ENCODE data around the gene PKD1L1. TPM values are rescaled to one million over a fixed set of nuclear protein-coding genes. Genes with fewer than 3 reads are reported as not detected.

Gene PKD1L1
- total RNA-seq, 2 donors from 2014 or later = 0.05 to 0.14 TPM

DNA sequence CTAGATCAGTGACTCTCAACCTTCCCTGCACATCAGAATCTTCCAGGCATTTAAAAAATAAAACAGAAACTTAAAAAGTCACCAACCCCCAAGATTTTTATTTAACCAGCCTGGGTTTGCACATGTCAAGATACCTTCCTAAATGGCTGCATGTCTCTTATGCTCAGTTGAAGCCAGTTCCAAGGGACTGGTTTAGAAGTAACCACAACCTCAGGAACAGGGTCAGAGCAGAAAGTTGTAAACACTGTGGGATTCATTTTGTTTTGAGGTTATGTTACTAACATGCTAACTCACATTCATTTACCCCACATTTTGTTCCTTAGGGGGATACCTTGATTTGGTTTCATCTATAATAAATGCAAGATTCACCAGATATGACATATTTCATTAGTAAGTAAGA, 72.9 kb downstream of the PKD1L1 start:
- Mint-ChIP-seq H3K27ac (no peak overlapping the region), H3K36me3 (no peaks in the 10 kb centered on the region), H3K9me3 (no peaks in the 10 kb centered on the region)
- DNase-seq (ENCODE audit: low spot score in 2 of 2) (no peak), ATAC-seq (no peak)

DNA sequence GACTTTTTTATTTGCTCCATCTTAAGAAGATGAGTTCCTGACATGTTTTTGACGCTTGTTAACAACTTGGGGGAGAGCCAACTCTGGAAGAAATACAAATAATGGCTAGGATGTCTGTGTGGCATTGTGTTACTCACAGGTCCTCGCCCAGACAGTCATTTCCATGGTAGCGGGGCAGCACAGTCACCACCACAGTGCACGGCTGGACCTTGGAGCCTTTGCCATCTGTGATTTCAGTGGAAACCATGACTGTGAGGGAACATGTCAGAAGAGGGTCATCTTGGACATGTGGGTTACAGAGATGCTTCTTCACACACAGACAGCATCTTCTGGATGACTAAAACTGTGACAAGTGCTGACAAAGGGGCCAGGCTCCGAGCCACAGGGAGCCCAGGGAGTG, 74.5 kb downstream of the PKD1L1 start:
- Mint-ChIP-seq H3K36me3 (no peaks in the 10 kb centered on the region), H3K9me3 (no peaks in the 10 kb centered on the region), H3K27ac (no peak overlapping the region)
- DNase-seq (ENCODE audit: low spot score in 2 of 2) (no peak), ATAC-seq (peak; percentile 60 to 74)

DNA sequence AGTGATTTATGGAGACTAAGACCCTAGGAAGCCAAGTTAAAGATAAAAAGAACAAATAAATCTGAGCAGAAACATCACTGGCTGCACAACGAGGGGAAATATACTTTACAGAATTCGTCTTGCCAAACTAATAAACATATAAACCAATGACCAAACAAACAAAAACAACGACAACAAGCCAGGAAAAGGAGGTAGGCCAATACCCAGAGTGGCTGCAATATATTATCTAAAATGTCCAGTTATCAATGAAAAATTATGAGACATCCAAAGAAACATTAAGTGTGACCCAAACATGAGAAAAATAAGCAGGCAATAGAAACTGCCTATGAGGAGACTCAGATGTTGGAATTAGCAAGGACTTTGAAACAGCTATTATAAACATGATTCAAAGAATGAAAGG, 81.0 kb downstream of the PKD1L1 start:
- no peak for DNase-seq (ENCODE audit: low spot score in 2 of 2)
- Mint-ChIP-seq H3K27ac (no peak overlapping the region), H3K9me3 (no peaks in the 10 kb centered on the region), H3K36me3 (no peaks in the 10 kb centered on the region)
- no peak for ATAC-seq

DNA sequence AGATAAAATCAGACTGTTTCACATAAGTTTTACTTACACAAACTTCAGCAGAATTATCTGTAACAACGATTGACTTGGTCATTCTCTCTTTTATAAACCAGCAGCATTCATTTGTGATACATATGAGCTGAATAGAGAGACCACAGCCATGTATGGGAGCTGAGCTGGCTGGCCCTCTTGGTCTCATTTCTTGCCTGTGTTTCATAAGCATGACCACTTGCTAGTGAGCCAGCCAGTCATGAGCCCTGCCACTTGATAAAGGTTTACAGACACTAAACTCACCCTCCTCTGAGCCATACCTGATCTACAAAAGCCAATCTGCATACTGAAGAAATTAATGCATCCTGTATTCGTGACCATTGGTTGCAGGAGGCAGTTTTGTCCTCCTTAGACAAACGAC, 82.1 kb downstream of the PKD1L1 start:
- no peak for DNase-seq (ENCODE audit: low spot score in 2 of 2)
- no peak for ATAC-seq
- Mint-ChIP-seq H3K9me3 (no peaks in the 10 kb centered on the region), H3K27ac (no peak overlapping the region), H3K36me3 (no peaks in the 10 kb centered on the region)

DNA sequence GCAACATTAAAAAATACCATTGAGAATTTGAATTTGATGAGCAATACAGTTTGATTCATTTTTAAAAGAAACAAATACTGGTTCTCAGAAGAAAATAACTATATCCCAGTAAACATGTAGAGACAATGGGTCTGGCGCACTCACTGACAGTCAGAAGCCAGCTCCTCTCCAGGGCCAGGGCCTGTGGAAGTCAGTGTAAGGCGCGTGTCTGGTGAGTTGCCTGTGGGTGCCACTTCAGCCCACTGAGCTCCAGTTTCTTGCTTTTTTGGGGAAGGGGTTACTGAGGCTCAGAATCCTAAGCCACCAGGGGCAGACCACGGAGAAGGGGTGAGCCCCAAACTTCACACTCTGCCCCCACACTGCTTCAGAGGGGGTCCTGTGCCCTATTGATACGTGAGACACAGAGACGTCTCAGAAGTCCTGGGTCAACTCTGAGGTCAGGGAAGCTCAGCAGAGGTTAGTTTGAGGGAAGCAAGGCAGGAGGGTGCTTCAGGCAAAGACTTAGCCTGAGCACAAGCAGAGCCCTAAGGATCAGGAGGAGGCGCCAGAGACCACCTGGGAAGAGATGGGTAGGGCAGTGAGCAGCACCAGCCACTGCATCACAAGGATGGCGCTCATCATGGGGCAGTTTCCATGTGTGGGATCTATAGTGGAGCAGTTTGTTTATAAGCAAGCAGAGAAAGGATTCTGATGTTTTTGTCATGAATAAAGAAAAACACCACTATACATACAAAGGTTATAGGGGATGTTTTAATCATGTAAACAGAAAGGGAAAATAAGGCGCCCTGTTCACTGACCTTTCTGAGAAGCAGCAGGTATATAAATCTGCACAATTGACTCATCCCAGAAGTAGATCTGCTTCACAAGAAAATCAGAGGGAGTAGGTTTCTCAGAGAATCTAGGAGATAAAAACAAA, 95.7 kb downstream of the PKD1L1 start:
- DNase-seq (ENCODE audit: low spot score in 2 of 2) (no peak), ATAC-seq (peak in 1 of 2 donors; percentile 49)
- Mint-ChIP-seq H3K9me3 (no peaks in the 10 kb centered on the region), H3K36me3 (no peaks in the 10 kb centered on the region), H3K27ac (no peak overlapping the region)

DNA sequence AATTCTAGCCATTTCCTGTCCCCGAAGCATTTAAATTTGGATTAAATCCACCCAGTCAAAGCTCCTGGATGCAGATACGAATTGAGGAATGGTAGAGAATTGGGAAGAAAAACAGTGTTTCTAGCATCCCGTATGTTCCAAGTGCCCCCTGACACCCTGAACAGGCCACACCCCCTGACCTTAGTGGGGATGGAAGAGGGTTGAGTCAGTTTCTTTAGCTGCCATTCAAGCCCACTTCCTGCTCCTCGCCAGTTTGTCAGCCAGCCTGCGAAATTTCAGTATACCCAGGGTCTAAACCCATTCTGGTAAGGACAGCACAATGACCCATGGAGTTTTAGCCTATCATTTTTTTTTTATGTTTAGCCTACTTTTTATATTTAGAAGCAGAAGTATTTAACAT, 101.1 kb downstream of the PKD1L1 start:
- DNase-seq (ENCODE audit: low spot score in 2 of 2) (no peak), ATAC-seq (no peak)
- H3K36me3 Mint-ChIP-seq = no peaks in the 10 kb centered on the region
- no peaks in the 10 kb centered on the region for H3K9me3 Mint-ChIP-seq
- H3K27ac Mint-ChIP-seq = no peak overlapping the region

DNA sequence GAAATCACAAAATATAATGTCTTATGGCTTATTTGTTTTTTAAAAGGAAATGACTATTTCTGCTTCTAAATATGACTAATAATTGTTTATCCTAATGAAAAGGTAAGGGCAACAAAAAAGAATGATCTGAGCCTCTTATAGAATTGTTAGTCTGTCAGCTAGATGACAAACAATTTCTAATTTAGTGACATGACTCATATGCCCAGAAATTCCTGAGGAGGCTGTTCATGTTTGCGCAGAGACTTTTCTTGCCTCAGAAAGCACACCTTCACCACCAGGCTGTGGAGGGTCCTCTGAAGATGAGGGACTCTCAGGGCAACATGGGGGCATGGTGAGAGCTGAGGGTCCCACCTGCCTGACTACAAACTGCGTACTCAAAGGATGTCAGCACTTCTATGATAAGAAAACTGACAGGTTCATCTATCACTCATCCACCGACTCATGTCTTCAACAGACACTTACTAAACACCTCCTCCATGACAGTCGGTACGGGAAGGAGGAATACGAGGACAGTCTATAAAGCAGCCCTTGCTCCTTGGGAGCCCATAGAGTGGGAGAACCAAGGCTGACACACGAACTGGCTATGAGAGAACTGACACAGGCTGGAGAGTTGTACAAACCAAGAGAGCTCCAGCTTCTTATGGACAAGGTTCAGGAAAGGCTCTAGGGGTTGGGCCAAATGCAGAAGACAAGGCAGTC, 102.0 kb downstream of the PKD1L1 start:
- no peak for ATAC-seq
- Mint-ChIP-seq H3K27ac (no peak overlapping the region), H3K9me3 (no peaks in the 10 kb centered on the region), H3K36me3 (no peaks in the 10 kb centered on the region)
- DNase-seq (ENCODE audit: low spot score in 2 of 2) = no peak

DNA sequence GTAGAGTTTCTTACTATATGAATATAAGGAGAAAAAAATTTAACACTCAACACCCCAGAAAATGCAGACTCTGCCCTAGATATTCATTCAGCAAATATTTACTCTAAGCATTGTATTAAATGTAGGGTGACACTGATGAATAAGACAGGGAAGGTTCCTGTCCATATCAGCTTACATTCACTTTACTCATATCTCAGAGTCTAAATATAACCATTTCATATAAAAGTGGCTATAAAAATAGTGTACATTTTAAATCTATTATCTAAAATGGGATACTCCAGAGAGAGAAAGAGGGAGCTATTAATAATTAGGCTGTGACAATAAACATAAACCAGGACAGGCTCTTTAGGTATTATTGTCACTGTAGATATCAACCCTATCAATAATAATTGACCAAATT, 104.0 kb downstream of the PKD1L1 start:
- ATAC-seq (no peak), DNase-seq (ENCODE audit: low spot score in 2 of 2) (no peak)
- H3K36me3 Mint-ChIP-seq = no peaks in the 10 kb centered on the region
- H3K27ac Mint-ChIP-seq = no peak overlapping the region
- no peaks in the 10 kb centered on the region for H3K9me3 Mint-ChIP-seq

DNA sequence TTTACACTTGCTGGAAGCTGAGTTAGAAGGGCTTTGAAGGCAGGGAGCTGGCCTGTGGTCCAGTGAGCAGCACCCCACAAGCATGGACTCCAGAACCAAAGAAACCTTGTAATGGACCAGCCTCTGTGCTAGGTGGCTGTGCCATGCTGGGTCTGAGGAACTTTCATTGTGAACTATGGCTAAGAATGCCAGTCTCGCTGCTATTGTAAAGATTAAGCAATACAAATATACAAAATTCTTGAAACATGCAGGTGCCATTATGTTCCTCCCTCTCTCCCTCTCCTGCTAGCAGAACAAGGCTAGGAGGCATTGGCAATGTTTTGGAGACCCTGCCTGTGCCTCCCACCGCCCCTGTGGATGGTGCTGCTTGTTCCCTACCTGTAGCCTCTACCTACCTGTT, 105.0 kb downstream of the PKD1L1 start:
- no peaks in the 10 kb centered on the region for H3K9me3 Mint-ChIP-seq
- ATAC-seq = no peak
- H3K36me3 Mint-ChIP-seq = no peaks in the 10 kb centered on the region
- no peak for DNase-seq (ENCODE audit: low spot score in 2 of 2)
- no peak overlapping the region for H3K27ac Mint-ChIP-seq

DNA sequence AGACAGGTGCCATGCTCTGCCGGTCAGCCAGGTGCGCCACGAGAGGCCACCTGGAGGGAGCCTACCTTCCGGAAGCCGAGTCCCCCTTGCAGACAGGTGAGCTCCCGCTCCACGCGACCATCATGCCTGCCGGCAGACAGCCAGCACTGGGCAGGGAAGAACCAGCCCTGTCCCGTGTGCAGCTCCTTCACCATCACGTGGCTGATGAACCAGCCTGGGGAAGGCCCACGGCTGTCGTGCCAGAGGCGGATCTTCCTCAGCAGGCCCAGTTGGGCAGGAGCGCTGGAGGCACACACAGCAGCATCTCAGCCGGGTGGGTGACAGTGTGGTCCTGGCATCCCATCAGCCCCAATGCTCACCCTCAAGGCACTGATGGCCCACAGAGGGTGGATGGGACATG, 108.9 kb downstream of the PKD1L1 start:
- DNase-seq (ENCODE audit: low spot score in 2 of 2) = no peak
- no peak for ATAC-seq
- no peaks in the 10 kb centered on the region for H3K36me3 Mint-ChIP-seq
- no peaks in the 10 kb centered on the region for H3K9me3 Mint-ChIP-seq
- no peak overlapping the region for H3K27ac Mint-ChIP-seq

DNA sequence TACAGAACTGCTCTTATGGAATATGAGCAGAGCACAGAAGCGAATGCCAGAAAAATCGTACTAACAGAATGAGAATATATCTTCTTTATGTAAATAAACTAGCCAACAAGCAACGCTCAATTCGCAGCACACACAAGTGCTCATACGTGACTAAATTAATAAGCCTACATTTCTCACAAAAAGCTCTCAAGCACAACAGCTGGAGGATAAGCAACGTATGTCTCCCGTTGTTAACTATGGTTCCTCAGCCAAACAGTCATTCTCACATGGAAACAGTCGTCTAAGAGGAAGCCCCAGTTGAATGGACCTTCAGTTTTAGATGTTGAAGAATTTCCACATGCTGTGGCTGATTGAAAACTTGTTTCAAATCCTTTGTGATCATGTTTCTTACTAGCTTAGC, 110.4 kb downstream of the PKD1L1 start:
- Mint-ChIP-seq H3K9me3 (no peaks in the 10 kb centered on the region), H3K27ac (no peak overlapping the region), H3K36me3 (no peaks in the 10 kb centered on the region)
- ATAC-seq = no peak
- no peak for DNase-seq (ENCODE audit: low spot score in 2 of 2)

DNA sequence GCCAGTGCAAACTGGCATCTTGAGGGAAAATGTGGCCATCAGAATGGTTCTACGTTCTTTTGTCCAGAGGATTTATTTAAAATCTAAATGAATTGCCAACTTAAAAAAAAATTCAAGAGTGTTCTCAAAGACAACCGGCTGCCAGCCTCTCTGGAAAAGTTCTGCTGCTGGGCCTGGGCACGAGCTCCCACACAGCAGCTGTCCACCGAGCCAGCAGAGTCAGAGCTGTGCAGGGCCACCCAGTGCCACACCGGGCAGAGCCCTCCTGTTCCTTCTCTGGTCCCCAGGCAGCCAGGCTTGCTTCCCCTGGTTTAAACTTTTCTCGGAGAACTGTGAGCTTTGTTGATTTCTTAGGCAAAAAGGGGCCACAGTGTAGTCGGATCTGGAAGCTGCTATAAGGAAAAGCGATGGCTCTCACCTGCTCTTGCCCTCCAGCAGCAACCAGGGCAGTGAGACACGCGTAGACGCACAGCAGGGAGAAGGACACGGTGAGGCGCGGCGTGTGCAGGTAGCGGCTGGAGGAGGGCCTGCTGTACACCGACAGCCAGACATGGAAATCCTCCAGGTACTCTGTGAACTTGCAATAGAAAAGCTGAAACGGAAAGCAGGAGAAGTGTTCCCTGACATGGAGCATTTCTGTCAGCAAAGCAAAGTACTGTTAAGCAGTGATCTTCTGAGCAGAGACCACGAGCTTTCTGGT, 111.6 kb downstream of the PKD1L1 start:
- H3K9me3 Mint-ChIP-seq = no peaks in the 10 kb centered on the region
- no peaks in the 10 kb centered on the region for H3K36me3 Mint-ChIP-seq

DNA sequence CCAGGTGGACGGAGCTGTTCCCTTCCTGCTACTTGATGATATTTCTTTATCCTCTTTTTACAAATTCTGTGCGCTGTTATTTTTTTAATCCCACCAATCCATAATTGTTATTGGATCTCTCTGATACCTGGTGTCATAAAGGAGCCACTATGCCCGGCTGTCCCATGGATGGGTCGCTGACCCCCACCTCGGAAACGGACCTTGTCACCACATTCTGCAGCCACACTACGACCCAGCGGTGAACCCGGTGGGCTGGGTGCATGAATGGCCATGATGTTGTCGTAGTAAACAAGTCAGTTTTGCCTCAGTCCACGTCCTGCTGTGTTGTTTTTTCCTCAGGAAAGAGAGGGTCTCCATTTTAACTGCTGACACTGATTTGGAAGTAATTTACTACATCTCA, 112.2 kb downstream of the PKD1L1 start:
- DNase-seq (ENCODE audit: low spot score in 2 of 2) (no peak), ATAC-seq (no peak)
- Mint-ChIP-seq H3K9me3 (no peaks in the 10 kb centered on the region), H3K27ac (no peak overlapping the region), H3K36me3 (no peaks in the 10 kb centered on the region)

More for the DNA sequence above, 111.6 kb downstream of the PKD1L1 start:
- ATAC-seq (no peak), DNase-seq (ENCODE audit: low spot score in 2 of 2) (no peak)
- no peak overlapping the region for H3K27ac Mint-ChIP-seq

DNA sequence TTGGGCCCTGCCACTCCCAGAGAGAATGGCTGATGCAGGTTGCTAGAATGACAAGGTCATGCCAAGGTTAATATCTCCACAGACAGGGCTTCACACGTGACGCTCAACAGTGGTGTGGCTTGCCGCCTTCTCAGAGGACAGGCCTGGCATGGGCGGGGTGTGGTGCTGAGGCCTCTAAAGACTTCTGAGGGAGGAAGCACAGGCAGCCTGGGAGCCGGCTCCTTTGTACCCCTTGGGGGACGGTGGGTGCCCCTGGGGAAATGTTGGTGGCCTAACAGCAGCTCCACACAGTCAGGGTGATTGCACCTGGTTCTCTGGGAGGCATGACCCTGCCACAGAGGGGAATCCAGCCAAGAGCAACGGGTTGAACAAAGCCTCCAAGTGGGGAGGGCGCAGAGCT, 115.1 kb downstream of the PKD1L1 start:
- no peak for ATAC-seq
- Mint-ChIP-seq H3K36me3 (no peaks in the 10 kb centered on the region), H3K9me3 (no peaks in the 10 kb centered on the region), H3K27ac (no peak overlapping the region)
- no peak for DNase-seq (ENCODE audit: low spot score in 2 of 2)

DNA sequence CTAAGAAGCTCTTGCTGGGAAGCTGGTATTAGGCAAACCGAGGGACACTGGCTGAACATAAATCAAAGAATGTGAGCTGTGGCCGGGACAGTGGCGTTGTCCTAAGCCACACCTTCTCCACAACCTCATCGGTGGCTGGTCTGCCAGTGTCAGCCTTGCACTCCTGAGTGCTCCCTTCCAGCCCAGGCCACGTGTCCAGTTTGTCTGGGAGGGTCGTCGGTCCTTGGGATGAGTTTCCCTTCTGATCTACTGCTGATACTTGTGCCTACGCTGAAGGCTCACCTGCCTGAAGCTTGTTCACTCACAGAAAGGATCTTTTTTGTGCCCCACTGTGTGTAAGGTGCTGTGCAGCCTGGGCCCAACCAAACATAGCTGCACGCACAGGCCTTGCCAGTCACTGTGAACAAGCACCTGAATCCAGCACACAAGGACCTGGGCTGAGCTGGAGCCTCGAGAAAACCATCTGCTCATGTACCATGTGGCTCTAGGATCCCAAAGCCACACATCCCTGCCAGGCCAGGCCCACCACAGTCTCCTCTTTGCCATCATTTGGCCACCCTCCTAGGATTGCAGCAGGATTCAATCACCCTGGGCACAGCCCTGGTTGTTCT, 116.1 kb downstream of the PKD1L1 start:
- ATAC-seq (no peak), DNase-seq (ENCODE audit: low spot score in 2 of 2) (no peak)
- Mint-ChIP-seq H3K9me3 (no peaks in the 10 kb centered on the region), H3K27ac (peak overlapping the region in 1 of 2 donors; percentile 60), H3K36me3 (no peaks in the 10 kb centered on the region)

DNA sequence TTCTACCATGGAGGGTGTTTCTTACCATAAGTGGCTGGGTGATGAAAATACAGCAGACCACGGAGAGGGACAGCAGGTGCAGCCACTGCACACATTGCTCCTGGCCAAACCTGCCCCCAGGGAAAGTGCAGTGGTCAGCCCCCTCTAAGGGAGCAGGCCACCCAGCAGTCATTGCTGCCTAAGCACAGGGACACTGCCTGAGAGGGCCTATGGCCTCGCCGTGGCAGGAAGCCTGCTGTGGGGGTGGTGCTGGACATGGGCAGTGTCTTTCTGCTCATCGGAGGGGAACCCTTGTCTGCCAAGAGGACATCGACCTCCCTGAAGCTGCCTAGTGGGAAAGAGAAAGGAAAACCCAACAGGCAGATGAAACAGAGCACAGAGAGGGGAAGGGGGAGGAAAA, 118.3 kb downstream of the PKD1L1 start:
- H3K9me3 Mint-ChIP-seq = no peaks in the 10 kb centered on the region
- H3K27ac Mint-ChIP-seq = no peak overlapping the region
- H3K36me3 Mint-ChIP-seq = no peaks in the 10 kb centered on the region
- DNase-seq (ENCODE audit: low spot score in 2 of 2) (no peak), ATAC-seq (no peak)

DNA sequence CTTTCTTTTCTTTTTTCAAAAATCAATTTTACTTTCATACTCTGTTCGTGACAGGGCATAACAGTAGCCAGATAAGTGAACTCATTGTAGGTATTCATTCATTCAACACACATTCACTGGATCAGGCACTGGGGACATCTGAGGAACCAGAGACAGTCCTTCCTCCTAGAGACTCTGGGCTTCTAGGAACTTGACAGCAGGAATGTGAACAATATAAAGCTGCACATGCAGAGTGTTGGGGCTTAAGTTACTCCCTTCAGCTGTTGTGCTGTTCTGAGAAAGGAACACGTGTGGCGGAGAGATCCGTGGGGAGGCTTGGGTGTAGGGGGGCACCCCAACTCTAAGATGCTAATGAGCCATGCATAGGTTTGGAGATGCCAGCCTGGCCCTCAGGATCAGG, 120.4 kb downstream of the PKD1L1 start:
- H3K9me3 Mint-ChIP-seq = no peaks in the 10 kb centered on the region
- DNase-seq (ENCODE audit: low spot score in 2 of 2) (no peak), ATAC-seq (no peak)
- H3K36me3 Mint-ChIP-seq = no peaks in the 10 kb centered on the region
- H3K27ac Mint-ChIP-seq = no peak overlapping the region
